Heart left ventricle (tissue), 13 donors: ENCODE results near the gene CLTB.

Source experiments
- POLR2A ChIP-seq, 2 donors: fragments of 450-650 bp; IDR thresholded peaks; one replicate each; pipeline ENCODE4 v1.6.1; 2017; ENCODE audit warnings: antibody characterized with exemption in 2 of 2, mild to moderate bottlenecking in 2 of 2, moderate library complexity in 2 of 2
- TF ChIP-seq, protein P1 (sequence below), 12 donors: fragments of 200-600 bp; sonication (generic) in 4 of 12; IDR thresholded peaks; one replicate each; pipeline versions ENCODE4 v1.5.0 to v1.8.0; 2018 to 2022; ENCODE audit warnings: antibody characterized with exemption in 12 of 12, mild to moderate bottlenecking in 5 of 12
- donor health status: ischemic (EF 13 %, LVEDD 7.1; RV severe dilation, severe dysfunction).
- donor health status: DM: no; HTN: yes; CAD: no.
- donor health status: DM: no; HTN: no; CAD: no.
- donor health status: ischemic (EF 25% LVEDD 6.9; RV normal size, moderate dysfunction).
- donor health status: ischemic (EF 25% LVEDD 5.7; RV mildly dilated, moderate dysfunction).
- donor health status: ischemic (EF 35%, LVEDD 5.7; RV mildly dilated, moderate dysfunction).
- donor health status: nonischemic (EF 11% LVEDD 7.7; RV severe dilation, severe dysfunction).
- donor health status: DM: yes; HTN: yes; CAD: no.
- donor health status: PGD.
- donor health status: ischemic (EF 29% LVEDD 5.4; RV normal size, mild dysfunction).
- donor health status: nonischemic (EF 23%, LVEDD 6.1; RV moderate dilation, normal function).

DNA sequence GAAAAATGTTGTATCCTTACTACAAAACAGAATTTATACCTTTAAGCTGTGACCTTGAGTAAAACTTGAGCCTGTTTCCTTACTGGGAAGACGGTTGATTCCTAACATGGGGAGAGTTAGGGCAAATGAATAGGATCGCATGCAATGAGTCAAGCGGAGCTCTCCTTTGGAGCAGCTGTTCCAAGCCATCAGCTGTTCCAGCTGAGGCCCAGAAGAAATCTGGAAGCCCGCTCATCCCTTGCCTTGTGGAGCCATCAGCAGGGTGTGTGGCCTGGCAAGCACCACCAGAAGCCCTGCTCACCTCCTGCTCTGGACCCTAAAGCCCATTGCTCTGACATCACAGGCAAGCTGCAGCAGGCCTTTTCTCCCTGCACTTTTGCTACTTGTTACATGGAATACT, 62.8 kb downstream of the CLTB start:
- TF ChIP-seq, protein P1, sequence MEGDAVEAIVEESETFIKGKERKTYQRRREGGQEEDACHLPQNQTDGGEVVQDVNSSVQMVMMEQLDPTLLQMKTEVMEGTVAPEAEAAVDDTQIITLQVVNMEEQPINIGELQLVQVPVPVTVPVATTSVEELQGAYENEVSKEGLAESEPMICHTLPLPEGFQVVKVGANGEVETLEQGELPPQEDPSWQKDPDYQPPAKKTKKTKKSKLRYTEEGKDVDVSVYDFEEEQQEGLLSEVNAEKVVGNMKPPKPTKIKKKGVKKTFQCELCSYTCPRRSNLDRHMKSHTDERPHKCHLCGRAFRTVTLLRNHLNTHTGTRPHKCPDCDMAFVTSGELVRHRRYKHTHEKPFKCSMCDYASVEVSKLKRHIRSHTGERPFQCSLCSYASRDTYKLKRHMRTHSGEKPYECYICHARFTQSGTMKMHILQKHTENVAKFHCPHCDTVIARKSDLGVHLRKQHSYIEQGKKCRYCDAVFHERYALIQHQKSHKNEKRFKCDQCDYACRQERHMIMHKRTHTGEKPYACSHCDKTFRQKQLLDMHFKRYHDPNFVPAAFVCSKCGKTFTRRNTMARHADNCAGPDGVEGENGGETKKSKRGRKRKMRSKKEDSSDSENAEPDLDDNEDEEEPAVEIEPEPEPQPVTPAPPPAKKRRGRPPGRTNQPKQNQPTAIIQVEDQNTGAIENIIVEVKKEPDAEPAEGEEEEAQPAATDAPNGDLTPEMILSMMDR (IDR thresholded peaks at IDR 0.05) = no peak
- no peak for TF ChIP-seq POLR2A (IDR thresholded peaks at IDR 0.05)
